Right forelimb (tissue), 1 donor: ENCODE results near the gene ATP8A2.
"Not testable (repeated sequence)": the region's sequence is repeated elsewhere in the genome, so short reads cannot be mapped to it uniquely, and the experiment has no call there.

ENCODE experiments used
- DNase-seq: peaks from one replicate; pipeline ENCODE4 v3.0.0-alpha.2; 2018

Gene ATP8A2

DNA sequence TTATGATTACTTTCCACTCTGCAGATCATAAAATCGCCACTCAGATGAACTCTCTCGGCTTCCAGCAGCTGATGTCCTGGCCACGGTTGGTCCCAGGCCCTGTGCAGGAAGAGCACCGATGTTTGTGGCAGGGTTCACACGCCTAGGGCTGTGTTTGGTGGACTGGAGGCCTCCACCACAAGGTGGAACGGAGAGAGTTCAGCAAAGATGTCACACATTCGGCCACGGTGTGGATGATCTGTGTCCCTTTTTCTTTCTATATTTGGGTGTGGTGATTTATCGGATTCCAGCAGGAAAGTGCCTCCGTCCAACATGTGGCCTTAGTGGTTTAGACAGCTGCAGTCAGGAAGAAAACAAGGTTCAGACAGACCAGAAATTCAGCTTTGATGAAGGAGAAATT lies 680.6 kb downstream of the ATP8A2 start:
- DNase-seq: no peak

DNA sequence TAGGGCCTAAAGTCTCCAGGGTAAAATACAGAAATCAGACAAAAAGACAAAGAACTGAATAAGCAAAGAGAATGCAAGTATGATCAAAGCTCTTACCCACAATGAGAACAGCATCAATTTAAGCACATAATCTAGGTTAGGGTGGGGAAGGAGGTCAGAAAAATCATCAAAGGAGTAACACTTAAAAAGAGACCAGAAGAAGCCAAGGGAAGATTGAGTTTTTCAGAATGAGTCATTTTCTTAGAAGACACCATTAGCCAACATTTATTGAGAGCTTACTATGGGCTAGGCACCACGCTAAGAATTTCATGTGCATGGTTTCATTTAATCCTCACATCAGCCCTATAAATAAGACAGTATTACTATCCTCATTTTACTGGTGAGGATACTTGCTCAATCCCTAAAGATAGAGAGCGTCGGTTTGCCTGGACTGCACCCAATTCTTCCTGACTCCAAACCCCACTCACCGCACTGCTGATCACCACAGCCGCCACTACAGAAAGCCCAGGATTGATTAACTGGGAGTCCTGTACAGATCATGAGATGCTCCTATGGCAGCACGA lies 681.7 kb downstream of the ATP8A2 start:
- DNase-seq: no peak

DNA sequence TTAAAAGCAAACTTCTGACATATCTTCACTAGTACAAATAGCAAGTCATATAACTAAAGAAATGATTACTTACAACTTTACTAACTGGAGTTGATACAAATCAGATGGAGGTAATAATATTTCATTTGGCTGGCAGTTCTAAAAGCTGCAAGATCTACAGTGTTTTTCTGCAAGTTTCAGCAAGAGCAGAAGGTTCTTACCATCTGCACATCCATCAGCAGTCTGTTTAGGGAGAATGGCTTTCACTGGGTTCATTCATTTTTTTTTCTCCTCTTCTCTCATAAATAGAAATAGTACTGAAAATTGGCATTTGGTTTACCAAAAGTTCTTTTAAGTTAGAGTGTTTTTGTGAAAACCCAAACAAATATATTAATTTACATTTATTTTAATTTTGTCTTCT lies 683.1 kb downstream of the ATP8A2 start:
- DNase-seq: no peak

DNA sequence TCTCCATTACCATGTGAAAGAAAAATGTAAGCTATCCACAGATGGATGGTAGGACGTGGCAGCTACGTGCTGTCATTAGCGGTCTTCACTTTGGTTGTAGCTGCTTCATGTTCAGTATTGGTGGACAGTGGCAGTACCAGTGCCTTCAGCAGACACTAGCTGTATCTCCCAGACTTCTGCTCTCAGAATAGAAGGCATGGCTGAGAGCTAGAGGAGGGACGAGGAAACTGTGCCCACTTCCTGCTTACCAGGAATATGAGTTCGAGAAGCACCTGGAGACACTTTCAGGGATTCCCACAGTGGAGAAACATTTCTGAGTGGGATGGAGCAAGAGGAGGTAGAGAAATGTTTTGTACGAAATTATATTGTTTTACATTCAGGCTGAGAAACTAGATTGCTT lies 686.9 kb downstream of the ATP8A2 start:
- no peak for DNase-seq

DNA sequence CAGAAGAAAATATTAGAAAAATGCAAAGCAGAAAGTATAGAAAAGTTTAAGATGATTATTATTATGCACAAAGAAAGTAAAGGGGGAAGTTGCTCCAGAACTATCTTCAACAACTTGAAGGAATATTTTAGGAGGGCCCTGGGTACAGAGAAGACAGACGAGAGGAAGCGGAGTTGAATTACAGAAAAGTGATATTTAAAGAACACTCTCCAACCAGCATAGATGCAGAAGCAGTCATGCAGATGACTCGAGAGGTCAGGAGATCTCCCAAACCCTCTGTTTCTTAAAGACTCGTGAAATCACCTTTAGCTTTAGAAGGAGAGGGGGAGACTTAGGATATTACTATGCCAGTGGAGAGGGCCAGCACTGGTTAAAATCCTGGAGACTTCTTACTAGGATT lies 688.6 kb downstream of the ATP8A2 start:
- no peak for DNase-seq

DNA sequence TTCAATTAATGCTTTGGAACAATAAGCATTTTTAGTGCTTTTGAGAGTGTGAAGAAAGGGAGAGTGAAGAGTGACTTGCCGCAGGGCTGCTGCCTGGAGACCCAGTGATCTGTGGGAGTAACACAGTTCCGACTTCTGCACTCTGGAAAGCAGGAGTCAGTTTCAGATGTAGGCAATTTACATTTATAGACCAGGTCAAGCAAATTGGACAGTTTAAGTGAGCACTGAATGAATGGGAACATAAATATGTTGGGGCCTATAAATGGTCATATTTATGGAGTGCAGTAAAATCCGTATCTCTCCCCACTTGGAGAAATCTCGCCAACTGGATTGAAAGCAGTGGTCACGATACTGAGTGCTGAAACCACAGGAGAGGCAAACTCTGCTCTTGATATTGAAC lies 689.5 kb downstream of the ATP8A2 start:
- no peak for DNase-seq

DNA sequence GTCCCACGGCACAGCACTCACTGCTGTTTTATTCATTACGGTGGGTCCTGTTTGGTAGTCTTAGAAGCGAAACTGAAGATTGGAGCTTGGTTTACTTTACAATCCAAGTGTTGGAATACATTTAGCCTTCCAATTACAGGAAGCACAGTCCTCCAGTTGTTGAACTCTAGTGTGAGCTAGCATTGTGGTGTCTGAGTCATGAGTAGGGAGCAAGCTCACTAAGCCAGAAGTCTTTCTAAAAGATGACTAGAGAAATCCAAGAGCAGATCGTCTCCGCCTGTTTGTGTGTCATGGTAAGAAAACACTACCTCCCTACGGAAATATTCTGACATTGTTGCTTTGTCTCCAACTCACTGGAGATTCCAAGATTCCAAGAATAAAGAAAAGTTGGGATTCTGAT lies 690.2 kb downstream of the ATP8A2 start:
- no peak for DNase-seq

DNA sequence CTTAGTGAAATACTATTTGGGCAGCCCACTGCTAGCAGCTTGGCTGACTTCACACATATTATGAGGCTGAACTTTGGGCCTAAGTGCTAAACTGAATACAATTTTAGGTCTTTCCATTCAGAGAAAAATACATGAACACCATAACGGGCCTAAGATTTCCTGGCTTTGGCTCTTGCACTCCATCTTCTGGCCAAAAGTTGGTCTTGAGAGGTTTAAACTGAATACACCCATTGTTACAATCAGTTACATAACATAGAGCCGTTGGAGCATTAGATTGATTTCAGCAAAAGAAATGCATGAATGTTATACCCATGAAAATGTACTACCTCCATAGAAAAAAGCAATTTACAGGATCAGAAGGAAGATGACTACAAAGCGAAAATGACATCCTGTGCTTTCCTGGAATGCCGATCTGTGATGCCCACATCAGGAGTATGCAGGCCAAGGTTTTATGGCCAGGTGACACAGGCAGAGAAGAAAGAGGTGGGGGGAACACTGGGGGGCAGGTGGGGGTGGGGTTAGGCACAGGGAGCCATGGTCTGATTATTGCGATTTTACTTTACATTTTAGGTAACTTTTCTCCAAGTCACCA lies 691.2 kb downstream of the ATP8A2 start:
- peak; percentile 63 for DNase-seq

DNA sequence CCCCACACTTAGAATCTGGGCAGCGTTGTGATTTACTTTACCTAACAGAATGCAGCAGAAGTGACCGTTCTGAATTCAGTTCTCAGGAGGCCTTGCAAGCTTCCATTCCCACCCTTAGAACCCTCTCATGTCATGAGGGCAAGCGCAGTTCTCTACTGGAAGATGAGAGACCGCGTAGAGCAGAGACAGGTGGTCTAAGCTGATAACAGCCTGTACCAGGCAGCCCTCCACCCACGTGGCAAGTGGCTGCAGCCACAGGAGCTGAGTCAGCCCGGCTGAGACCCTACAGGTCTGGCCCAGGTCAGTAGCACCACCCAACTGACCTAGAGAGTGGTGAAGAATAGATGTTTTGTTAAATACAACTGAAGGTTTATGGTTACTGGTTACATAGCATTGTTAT lies 694.7 kb downstream of the ATP8A2 start:
- DNase-seq: not testable (repeated sequence)

DNA sequence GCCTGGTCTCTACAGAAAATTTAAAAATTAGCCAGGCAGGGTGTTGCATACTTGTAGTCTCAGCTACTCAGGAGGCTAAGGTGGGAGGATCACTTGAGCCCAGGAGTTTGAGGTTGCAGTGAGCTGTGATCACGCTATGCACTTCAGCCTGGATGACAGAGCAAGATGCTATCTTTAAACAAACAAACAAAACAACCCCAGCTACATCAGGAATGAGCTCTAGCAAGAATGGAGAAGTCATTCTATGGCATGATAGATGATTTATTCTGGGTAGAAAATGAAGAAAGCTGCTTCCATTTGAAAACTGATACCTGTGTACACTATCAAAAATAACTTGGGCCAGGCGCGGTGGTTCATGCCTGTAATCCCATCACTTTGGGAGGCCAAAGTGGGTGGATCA lies 695.8 kb downstream of the ATP8A2 start:
- no peak for DNase-seq

DNA sequence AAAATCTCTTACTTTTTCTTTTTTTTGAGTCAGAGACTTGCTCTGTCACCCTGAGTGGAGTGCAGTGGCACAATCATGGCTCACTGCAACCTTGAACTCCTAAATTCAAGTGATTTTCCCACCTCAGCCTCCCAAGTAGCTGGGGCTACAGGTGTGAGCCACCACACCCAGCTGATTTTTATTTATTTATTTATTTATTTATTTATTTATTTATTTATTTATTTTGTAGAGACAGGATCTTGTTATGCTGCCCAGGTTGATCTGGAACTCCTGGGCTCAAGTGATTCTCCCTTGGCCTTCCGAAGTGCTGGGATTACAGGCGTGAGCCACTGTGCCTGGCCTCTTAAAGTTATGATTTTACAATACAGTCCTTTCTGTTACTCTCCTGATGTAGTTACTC lies 696.6 kb downstream of the ATP8A2 start:
- DNase-seq: not testable (repeated sequence)

DNA sequence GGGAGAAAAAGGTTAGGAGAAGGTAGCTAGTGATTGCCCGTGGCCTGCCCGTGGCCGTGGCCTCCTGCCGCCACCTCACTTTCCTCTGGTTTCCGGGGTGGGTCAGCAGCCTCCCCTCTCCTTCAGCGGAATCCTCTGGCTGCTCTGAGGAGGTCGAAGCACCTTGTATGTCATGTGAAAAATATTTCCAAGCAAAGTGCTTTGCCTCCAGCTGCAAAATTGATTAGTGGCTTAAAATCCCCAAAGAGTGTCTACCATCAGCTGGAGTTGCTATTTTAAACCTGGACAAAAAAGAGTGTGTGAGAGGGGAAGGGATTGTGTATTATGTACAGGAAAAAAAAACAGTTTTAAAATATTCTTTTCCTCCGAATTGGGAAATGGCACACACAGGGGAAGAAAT lies 697.9 kb downstream of the ATP8A2 start:
- not testable (repeated sequence) for DNase-seq

DNA sequence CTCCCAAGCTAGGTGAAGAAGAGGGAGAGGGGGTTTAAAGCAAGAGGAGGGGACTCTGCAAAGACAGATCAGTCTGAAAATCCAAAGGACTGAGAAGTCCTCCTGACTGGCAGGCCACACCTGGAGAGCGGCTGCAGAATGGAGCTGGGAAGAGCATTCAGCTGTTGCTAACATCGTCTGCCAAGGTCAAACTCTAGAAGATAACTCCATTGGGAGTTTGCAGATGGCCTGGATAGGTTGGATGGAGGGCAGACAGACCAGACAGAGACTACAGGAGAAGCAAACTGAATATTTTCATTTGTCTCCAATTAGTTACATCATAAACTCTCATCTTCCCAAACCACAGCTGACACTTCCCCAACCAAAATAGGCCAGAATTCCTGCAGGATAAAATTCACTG lies 699.9 kb downstream of the ATP8A2 start:
- DNase-seq: no peak

DNA sequence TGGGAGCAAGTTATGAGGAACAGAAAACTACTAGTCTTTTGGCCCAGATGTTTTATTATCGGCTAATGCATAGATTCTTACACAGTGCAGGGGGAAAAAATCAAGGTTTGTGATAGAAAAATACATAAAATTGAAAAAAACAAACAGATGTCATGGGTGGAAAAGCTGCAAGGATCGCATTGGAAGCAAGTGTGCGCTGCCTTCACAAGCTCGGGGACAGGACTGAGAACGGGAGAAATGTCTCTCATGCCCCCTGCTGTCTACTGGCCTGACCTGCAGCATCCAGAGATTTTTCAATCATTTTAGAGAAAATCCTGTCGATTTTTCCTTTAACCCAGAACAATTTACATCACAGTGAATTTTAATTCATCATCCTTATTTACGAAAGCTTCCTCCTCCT lies 700.6 kb downstream of the ATP8A2 start:
- DNase-seq: not testable (repeated sequence)

DNA sequence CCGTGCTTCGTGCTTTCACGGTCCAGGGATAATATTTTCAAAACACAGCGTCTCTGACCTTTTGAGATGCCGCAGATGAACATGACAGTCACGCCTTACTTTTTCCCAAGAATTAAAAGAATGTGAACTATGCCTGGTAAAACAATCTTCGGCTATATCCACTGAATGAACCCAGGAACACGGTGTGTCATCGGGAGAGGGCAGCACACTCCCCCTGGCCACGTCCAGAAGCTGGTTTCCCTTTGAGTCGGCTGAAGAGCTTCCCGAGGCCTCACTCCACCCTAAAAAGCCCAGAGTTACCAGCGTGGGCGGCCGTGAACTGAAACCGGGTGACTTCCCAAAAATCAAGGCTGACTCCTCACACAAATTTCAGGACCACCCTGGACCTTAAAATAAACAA lies 702.9 kb downstream of the ATP8A2 start:
- DNase-seq: no peak
